GM12874 (cell line): ENCODE measurements around the gene BORCS5.

ENCODE experiments used
- CTCF ChIP-seq: IDR thresholded peaks from 2 replicates; pipeline ENCODE4 v1.5.1; 2011; ENCODE audit warnings: low read depth, mild to moderate bottlenecking, control low read depth, low read length, moderate library complexity; ENCODE audit not compliant: insufficient read depth

BORCS5 gene

DNA sequence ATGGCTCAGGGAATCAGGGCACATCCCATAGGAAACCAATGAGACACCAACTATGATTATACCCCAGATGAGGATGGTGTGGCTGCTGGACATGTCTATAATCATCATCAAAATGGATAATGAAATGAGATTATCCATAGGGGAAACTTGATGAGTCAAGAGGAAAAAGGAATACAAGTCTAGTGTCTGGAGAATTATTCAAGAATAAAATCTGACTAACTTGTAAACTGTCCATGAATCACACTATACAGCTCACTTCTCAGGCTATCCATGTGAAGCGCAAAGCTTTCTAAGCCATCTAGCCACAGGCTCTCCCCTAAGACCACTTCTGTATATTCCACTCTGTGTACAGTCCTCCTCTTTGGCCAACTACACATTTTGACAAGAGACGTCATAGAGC is 153.3 kb downstream of the BORCS5 start:
- TF ChIP-seq CTCF: no peak

- TF ChIP-seq CTCF: no peak
These were observed 153.7 kb downstream of the BORCS5 start for GRCh38 chr12:12510551-12510950.

DNA sequence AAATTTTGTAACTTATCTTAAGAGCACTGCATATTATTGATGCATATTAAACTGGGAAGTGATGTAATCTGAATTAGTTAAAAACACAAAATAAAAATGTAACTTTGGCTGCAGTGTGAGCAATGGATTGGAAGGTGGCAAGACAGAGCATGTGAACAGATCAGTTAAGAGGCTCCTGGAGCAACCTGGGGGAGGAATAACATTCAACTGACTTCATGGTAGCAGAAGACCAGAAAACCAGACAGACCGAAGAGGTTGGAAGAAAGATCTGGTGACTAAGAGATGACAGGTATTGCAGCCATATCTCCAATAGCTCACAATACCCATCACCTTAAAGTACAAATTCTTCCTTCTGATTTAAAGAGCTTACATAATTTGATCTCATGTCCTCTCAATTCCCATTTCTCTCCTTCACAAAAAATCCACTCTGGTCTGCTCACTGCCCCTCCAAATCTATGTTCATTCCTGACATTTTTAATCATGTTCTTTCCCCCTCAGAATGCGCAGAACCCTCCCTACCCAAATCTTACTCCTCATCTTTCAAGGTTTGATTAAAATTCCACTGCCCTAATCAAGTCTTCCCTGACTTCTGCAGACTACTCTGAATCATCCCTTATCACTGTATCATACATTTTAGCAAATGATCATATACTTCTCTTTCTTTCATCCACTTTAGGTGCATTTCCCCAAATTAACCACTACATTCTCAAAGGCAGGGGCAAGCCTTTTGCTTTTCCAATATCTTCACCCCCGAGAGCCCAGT is 154.3 kb downstream of the BORCS5 start:
- TF ChIP-seq CTCF: no peak

GRCh38 chr12:12511895-12512711 is 155.2 kb downstream of the BORCS5 start:
- no peak for TF ChIP-seq CTCF

DNA sequence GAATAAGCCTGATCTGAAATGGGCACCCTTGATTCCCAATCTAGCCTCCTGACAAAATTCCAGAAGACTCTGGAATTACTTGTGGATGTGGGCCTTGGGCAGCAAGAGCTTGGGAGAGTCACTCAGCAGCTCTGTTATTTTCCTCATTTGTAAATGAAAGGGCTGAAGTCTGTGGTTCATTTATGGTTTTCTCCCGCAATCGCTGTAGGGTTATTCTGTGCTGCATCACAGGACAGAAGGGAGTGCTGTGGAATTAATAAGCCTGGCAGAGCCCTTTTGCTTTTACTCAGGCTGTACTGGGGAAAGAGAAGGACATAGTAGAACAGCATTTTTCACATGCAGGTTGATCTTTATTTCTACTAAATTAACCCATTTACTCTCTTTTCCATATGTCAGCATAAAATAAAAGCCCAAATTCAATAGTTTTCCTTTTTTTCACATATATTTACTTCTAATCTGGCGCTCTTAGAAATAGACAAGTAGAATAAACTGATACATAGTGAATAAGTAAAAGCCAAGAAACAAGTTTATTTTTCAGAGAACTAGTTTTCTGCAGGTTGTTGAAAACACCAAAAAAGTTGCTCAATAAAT is 156.6 kb downstream of the BORCS5 start:
- TF ChIP-seq CTCF: no peak

DNA sequence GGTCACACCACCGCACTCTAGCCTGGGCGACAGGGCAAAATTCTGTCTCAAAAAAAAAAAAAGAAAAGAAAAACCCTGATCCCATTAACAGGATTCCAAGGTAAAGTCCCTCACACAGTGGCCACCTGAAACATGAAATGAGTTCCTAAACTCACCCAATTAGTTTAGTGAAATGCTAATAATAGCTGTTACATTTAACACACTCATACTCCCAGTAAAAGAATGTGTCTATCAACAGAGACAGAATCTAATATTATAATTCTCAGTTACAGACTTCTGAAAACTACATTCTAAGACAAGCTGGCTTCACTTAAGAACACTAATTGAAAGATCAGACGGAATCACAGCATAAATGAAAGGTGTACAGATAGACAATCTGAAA is 161.6 kb downstream of the BORCS5 start:
- no peak for TF ChIP-seq CTCF

DNA sequence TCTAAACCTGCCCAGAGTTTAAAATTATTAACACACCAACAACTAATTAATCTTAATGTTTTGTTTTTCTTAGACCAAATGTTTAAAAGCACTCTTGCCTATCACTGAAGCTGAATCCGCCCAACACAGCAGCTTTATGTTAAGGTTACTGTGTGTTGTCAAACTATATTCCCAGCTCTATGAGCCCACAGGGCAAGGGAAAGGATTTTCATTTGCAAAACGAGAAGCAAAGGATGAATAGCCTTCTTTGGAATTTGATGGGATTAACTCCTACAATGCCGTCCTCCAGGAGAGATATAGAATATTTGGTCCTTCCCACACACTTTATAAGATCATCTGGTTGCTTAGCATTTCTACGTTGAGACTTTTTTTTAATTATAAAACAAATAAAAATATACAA is 162.0 kb downstream of the BORCS5 start:
- no peak for TF ChIP-seq CTCF
